ENCODE results near the gene BMP7.

Gene BMP7

GRCh38 chr20:57187068-57187634, 79.3 kb downstream of the BMP7 start:
- no peak for DNase-seq

GRCh38 chr20:57186192-57186591, 80.2 kb downstream of the BMP7 start:
- DNase-seq, result no peak

- DNase-seq, result no peak
Measured at GRCh38 chr20:57185188-57185743, 81.2 kb downstream of the BMP7 start.

- no peak for DNase-seq
Measured at GRCh38 chr20:57183457-57184009, 82.9 kb downstream of the BMP7 start.

GRCh38 chr20:57181639-57182038, 84.8 kb downstream of the BMP7 start:
- DNase-seq, result no peak

- DNase-seq, result no peak
Measured at GRCh38 chr20:57180954-57181353, 85.5 kb downstream of the BMP7 start.

GRCh38 chr20:57180387-57180786, 86.1 kb downstream of the BMP7 start:
- DNase-seq, result no peak

GRCh38 chr20:57179265-57179664, 87.2 kb downstream of the BMP7 start:
- no peak for DNase-seq

GRCh38 chr20:57178582-57179111, 87.8 kb downstream of the BMP7 start:
- DNase-seq, result no peak

GRCh38 chr20:57177636-57178280, 88.7 kb downstream of the BMP7 start:
- no peak for DNase-seq

- DNase-seq, result no peak
Measured at GRCh38 chr20:57176842-57177241, 89.6 kb downstream of the BMP7 start.

- DNase-seq, result no peak
Measured at GRCh38 chr20:57175397-57176010, 90.9 kb downstream of the BMP7 start.

- DNase-seq, result no peak
Measured at GRCh38 chr20:57174737-57175136, 91.7 kb downstream of the BMP7 start.

GRCh38 chr20:57173986-57174385, 92.5 kb downstream of the BMP7 start:
- DNase-seq, result no peak

- DNase-seq, result no peak
Measured at GRCh38 chr20:57173041-57173440, 93.4 kb downstream of the BMP7 start.

- no peak for DNase-seq
Measured at GRCh38 chr20:57170343-57170742, 96.1 kb downstream of the BMP7 start.

- no peak for DNase-seq
Measured at GRCh38 chr20:57169162-57169561, 97.3 kb downstream of the BMP7 start.

GRCh38 chr20:57167971-57168701, 98.3 kb downstream of the BMP7 start:
- no peak for DNase-seq

GRCh38 chr20:57167292-57167655, 99.2 kb downstream of the BMP7 start:
- DNase-seq, result no peak

- DNase-seq, result no peak
Measured at GRCh38 chr20:57166568-57167291, 99.7 kb downstream of the BMP7 start.

- no peak for DNase-seq
Measured at GRCh38 chr20:57165427-57166004, 100.9 kb downstream of the BMP7 start.

GRCh38 chr20:57164872-57165271, 101.6 kb downstream of the BMP7 start:
- DNase-seq, result no peak
